ENCODE data around the gene TSC2. TPM values are rescaled to one million over a fixed set of nuclear protein-coding genes. Genes with fewer than 3 reads are reported as not detected.

The TSC2 gene
- total RNA-seq, 2 donors from 2014 or later: 86.3 to 168 TPM

GRCh38 chr16:2029350-2029749 is 18.4 kb upstream of the TSC2 start:
- H3K4me3 ChIP-seq: peak overlapping the region in 1 of 2 donors; percentile 86
- no peaks in the 10 kb centered on the region for H3K9me3 ChIP-seq
- no peaks in the 10 kb centered on the region for H3K36me3 ChIP-seq
- WGBS: 85% methylated on average over 20 of the region's 22 CpGs
- peaks cover 21% of the 10 kb centered on the region for H3K4me1 ChIP-seq (replicated peaks)
- H3K27ac ChIP-seq: peak overlapping the region in 1 of 2 donors; percentile 82
- no peaks in the 10 kb centered on the region for H3K27me3 ChIP-seq (replicated peaks; ENCODE audit: insufficient read depth)
- TF ChIP-seq CTCF (IDR thresholded peaks at IDR 0.05) (no peak), POLR2AphosphoS5 (IDR thresholded peaks at IDR 0.05) (no peak), POLR2A (IDR thresholded peaks at IDR 0.05) (no peak)
- intact Hi-C loops (cut with DNase I): loop anchor here (10.0 kb wide), 1 partner anchor 215 kb away; no protein-coding TSS in a partner anchor
- DNase-seq (ENCODE audit: low spot score): no peak

GRCh38 chr16:2030036-2030435 is 17.7 kb upstream of the TSC2 start:
- Histone ChIP-seq H3K9me3 (no peaks in the 10 kb centered on the region), H3K27me3 (replicated peaks; ENCODE audit: insufficient read depth) (no peaks in the 10 kb centered on the region), H3K4me3 (no peak overlapping the region), H3K4me1 (replicated peaks) (peaks cover 25% of the 10 kb centered on the region), H3K36me3 (no peaks in the 10 kb centered on the region), H3K27ac (peak overlapping the region in 1 of 2 donors; percentile 62)
- TF ChIP-seq POLR2AphosphoS5 (IDR thresholded peaks at IDR 0.05) (no peak), POLR2A (IDR thresholded peaks at IDR 0.05) (no peak), CTCF (IDR thresholded peaks at IDR 0.05) (no peak)
- no peak for DNase-seq (ENCODE audit: low spot score)
- intact Hi-C loops (cut with DNase I): no loop called here
- WGBS: 87% methylated on average over 11 of the region's 11 CpGs

GRCh38 chr16:2031081-2031577 is 16.7 kb upstream of the TSC2 start:
- H3K27ac ChIP-seq: peak overlapping the region; percentile 42 to 62
- 58% methylated on average over 10 of the region's 11 CpGs for WGBS
- no peak overlapping the region for H3K4me3 ChIP-seq
- no peaks in the 10 kb centered on the region for H3K36me3 ChIP-seq
- peaks cover 36% of the 10 kb centered on the region for H3K4me1 ChIP-seq (replicated peaks)
- H3K9me3 ChIP-seq: no peaks in the 10 kb centered on the region
- no peaks in the 10 kb centered on the region for H3K27me3 ChIP-seq (replicated peaks; ENCODE audit: insufficient read depth)
- DNase-seq (ENCODE audit: low spot score): no peak
- intact Hi-C loops (cut with DNase I): no loop called here
- no peak for TF ChIP-seq CTCF (IDR thresholded peaks at IDR 0.05)
- TF ChIP-seq POLR2A (IDR thresholded peaks at IDR 0.05): no peak
- no peak for TF ChIP-seq POLR2AphosphoS5 (IDR thresholded peaks at IDR 0.05)

GRCh38 chr16:2032285-2033056 is 15.3 kb upstream of the TSC2 start:
- Histone ChIP-seq H3K4me3 (no peak overlapping the region), H3K36me3 (no peaks in the 10 kb centered on the region), H3K27ac (peak overlapping the region; percentile 77 to 83), H3K9me3 (no peaks in the 10 kb centered on the region), H3K4me1 (replicated peaks) (peaks cover 43% of the 10 kb centered on the region), H3K27me3 (replicated peaks; ENCODE audit: insufficient read depth) (no peaks in the 10 kb centered on the region)
- no peak for DNase-seq (ENCODE audit: low spot score)
- 79% methylated on average over 15 of the region's 15 CpGs for WGBS
- intact Hi-C loops (cut with DNase I): no loop called here
- TF ChIP-seq CTCF (IDR thresholded peaks at IDR 0.05): no peak
- TF ChIP-seq POLR2AphosphoS5 (IDR thresholded peaks at IDR 0.05): no peak
- TF ChIP-seq POLR2A (IDR thresholded peaks at IDR 0.05): no peak
